MG63 (cell line): ENCODE results near the gene VWA3B. TPM values are rescaled to one million over a fixed set of nuclear protein-coding genes. Genes with fewer than 3 reads are reported as not detected.

ENCODE experiments used
- DNase-seq: peaks from one replicate; pipeline ENCODE4 v3.0.0-alpha.2; 2020
- H3K27me3 ChIP-seq: fragments of 250-450 bp; sonication (Bioruptor Pico); 2 replicates; pipeline ENCODE4 v1.5.1; 2020; ENCODE audit warnings: mild to moderate bottlenecking, moderate library complexity
- H3K36me3 ChIP-seq: fragments of 250-450 bp; sonication (Bioruptor Pico); 2 replicates; pipeline ENCODE4 v1.5.1; 2020; ENCODE audit warnings: mild to moderate bottlenecking, moderate library complexity
- H3K4me3 ChIP-seq: fragments of 250-450 bp; sonication (Bioruptor Pico); 2 replicates; pipeline ENCODE4 v1.5.1; 2020; ENCODE audit warnings: mild to moderate bottlenecking, moderate library complexity
- H3K9me3 ChIP-seq: fragments of 250-450 bp; sonication (Bioruptor Pico); 2 replicates; pipeline ENCODE4 v1.5.1; 2020; ENCODE audit warnings: mild to moderate bottlenecking, moderate library complexity
- total RNA-seq: library from RNA; depleted of rRNA; stranded (reverse); fragments of >200 nt; shearing (Covaris generic); gene quantifications from 2 replicates; pipeline ENCODE4 v1.2.3, GENCODE V29; 2014; ENCODE audit warnings: low replicate concordance; rRNA removed

The VWA3B gene
- total RNA-seq, 1 experiment from 2014 or later = not detected

DNA sequence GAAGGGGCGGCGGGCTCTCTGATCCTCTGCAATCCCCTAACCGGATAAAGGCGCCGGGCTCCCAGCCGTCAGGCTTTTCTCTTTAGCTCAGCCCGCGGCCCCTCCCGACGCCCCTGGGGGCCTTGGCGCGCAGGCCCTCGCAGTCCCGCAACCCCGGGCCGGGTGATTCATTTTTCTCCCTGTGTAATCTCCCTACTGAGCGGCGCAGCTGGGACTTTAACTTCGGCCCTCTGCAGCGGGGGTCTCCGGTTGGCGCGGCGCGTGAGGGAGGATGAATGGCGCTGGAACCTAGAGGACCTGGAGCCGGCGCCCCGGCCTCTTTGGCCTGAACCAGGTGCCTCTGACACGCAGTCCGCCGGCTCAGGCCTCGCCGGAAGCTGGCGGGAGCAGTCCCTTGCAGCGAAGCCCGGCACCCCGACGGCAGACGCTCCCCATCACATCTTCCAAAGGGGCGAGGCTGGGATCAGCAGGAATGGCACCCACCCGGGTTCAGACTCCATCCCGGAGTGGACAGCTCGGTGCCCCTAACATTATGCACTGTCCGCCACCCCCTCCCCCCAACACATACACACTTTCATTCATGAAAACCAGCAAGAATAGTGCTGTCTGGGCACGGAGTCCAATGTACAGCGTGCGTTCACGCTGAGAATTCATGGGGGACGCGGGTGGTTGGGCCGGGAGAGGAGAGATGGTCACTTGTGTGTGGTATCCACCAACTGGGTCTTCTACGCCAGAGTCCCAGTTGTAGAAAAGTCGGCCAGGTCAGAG, 260.5 kb downstream of the VWA3B start:
- no peak for DNase-seq
- H3K9me3 ChIP-seq = 0 out of 2 replicates have a peak, but pooled peaks cover 2% of the 10 kb centered on the region
- H3K27me3 ChIP-seq = peaks cover 27% of the 10 kb centered on the region
- no peak overlapping the region for H3K4me3 ChIP-seq
- no peaks in the 10 kb centered on the region for H3K36me3 ChIP-seq

DNA sequence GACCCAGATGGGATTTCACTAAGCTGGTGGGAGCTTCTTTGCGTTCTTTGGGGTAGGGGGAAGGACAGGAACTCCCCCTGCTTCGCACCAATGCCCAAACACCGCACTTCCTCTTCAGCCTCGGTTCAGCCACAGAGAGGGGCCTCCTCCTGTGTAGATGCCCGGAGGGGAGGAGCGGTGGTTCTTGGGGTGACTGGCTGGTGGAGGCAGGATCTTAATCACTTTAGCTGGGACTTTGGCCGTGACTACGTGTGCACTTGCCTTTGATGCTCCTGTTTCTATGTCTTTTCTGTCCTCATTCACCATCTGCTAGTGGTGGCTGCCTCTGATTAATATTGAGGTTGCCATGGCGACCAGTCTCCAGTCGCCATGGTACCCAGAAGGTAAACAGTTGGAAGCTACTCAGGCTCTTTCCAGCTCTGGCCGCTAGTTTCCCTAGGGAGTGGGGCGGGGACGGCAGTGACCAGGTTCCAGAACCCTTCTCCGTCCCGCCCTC, 261.1 kb downstream of the VWA3B start:
- Histone ChIP-seq H3K27me3 (peaks cover 27% of the 10 kb centered on the region), H3K4me3 (no peak overlapping the region), H3K36me3 (no peaks in the 10 kb centered on the region), H3K9me3 (0 out of 2 replicates have a peak, but pooled peaks cover 2% of the 10 kb centered on the region)
- no peak for DNase-seq

DNA sequence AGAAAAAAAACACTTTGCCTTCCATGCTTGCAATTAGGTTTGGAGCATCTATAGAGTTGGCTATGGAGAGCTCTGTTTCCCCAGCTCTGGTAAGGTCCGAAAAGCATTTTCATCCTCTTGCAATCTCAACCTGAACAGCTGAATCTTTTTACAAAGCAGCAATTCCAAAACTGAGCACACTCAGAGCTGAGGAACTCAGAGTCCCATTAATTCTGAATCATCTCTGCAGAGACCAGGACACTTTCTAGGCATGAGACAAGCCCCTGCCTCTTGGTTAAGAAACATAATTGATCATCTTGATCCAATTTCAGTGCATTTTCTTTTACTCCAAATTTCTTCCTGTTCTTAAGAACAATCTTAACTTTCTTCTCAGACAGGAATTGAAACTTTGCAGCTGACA, 263.4 kb downstream of the VWA3B start:
- Histone ChIP-seq H3K36me3 (no peaks in the 10 kb centered on the region), H3K9me3 (0 out of 2 replicates have a peak, but pooled peaks cover 2% of the 10 kb centered on the region), H3K27me3 (peaks cover 23% of the 10 kb centered on the region), H3K4me3 (no peak overlapping the region)
- no peak for DNase-seq

DNA sequence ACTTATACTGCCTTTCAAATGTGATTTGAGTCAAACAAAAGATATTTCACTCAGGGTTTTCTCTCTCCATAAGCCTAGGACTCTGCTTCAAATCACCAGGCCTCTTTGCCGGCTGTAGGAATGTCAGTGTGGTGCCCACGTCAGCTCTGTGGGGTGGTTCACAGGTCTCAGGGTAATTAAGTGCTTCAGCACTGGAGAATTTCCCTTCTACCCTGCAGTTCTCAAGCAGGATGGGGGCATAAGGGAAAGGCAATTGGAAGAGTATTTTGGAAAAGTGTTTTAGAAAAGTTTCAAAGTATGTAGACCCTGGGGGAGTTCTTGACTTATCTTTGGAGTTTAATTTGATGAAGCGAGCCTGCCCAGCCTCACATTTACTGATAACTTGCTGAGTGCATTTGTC, 268.9 kb downstream of the VWA3B start:
- Histone ChIP-seq H3K36me3 (no peaks in the 10 kb centered on the region), H3K9me3 (0 out of 2 replicates have a peak, but pooled peaks cover 2% of the 10 kb centered on the region), H3K4me3 (no peak overlapping the region), H3K27me3 (no peaks in the 10 kb centered on the region)
- DNase-seq = no peak

DNA sequence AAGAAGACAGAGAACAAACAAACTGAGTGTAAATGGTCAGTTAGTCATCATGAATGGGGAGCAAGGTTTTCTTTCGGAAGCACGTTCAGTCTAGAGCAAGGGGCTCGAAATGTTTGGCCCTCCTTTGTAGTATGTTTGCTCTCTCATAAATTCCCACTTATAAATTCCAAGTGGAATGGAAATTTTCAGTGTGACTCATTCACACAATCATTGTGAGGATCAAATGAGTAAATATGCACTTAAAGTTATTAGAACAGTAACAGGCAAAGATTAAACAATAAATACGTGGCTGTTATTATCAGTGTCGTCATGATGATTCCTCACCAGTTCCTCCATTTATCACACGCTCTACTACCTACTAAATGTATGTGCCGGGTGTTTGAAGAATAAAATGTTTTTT, 269.8 kb downstream of the VWA3B start:
- DNase-seq = no peak
- H3K4me3 ChIP-seq = no peak overlapping the region
- no peaks in the 10 kb centered on the region for H3K27me3 ChIP-seq
- no peaks in the 10 kb centered on the region for H3K9me3 ChIP-seq
- no peaks in the 10 kb centered on the region for H3K36me3 ChIP-seq

DNA sequence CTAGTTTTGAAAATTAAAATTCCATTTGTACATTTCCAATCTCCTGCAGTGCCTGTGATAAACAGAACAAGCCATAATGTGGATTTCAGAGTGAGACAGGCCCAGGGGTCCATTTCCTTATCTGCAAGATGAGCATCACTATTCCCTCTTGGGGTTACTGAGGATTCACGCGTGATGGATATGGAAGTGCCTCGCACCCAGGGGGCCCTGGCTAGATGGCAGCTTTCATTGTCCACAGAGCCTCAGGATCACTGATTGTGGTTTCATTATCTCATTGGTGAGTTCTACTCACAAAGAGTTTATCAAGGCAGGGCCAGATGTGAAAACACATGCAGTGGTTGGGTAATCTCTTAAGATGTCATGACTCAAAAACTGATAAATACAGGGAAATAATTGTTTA, 270.9 kb downstream of the VWA3B start:
- DNase-seq = no peak
- Histone ChIP-seq H3K4me3 (no peak overlapping the region), H3K9me3 (no peaks in the 10 kb centered on the region), H3K36me3 (no peaks in the 10 kb centered on the region), H3K27me3 (no peaks in the 10 kb centered on the region)

DNA sequence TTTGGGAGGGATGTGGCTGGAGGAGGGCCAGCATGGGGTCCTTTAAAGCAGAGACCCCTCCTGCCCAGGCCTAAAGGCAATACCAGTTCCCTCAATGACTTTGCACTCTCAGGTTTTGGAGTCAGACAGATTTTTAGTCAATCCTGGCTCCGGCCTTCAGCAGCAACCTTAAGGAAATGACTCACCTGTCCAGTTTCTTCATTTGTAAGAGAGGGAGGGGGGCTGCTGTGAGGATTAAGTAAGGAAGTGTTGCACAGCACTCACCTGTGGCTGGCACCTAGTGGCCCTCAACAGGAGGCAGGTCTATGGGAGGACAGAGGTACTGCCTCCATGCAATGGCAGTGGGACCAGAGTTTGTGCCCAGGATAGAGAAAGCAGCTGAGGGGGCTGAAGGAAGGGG, 273.0 kb downstream of the VWA3B start:
- H3K27me3 ChIP-seq = no peaks in the 10 kb centered on the region
- H3K4me3 ChIP-seq = no peak overlapping the region
- H3K36me3 ChIP-seq = no peaks in the 10 kb centered on the region
- no peak for DNase-seq
- no peaks in the 10 kb centered on the region; the same call in 1 of the 2 replicates for H3K9me3 ChIP-seq

Other genes starting within 250 kb of the VWA3B start
- gene TMEM131, start 91.2 kb upstream of the VWA3B start, total RNA-seq = 5.9 and 44.7 TPM in 2 replicates